Measurements from ENCODE around the gene RAD51B.

GRCh38 chr14:68762953-68763764 lies 943.6 kb downstream of the RAD51B start:
- TF ChIP-seq, protein P1, sequence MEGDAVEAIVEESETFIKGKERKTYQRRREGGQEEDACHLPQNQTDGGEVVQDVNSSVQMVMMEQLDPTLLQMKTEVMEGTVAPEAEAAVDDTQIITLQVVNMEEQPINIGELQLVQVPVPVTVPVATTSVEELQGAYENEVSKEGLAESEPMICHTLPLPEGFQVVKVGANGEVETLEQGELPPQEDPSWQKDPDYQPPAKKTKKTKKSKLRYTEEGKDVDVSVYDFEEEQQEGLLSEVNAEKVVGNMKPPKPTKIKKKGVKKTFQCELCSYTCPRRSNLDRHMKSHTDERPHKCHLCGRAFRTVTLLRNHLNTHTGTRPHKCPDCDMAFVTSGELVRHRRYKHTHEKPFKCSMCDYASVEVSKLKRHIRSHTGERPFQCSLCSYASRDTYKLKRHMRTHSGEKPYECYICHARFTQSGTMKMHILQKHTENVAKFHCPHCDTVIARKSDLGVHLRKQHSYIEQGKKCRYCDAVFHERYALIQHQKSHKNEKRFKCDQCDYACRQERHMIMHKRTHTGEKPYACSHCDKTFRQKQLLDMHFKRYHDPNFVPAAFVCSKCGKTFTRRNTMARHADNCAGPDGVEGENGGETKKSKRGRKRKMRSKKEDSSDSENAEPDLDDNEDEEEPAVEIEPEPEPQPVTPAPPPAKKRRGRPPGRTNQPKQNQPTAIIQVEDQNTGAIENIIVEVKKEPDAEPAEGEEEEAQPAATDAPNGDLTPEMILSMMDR (IDR thresholded peaks at IDR 0.05): no peak
- TF ChIP-seq POLR2A (IDR thresholded peaks at IDR 0.05): no peak

Measured in thyroid gland (tissue), 4 donors.